Activated CD4-positive, alpha-beta T cell treated with anti-CD3 and anti-CD28 coated beads, Interleukin-2, amount 50 U/mL, for 1 hour (primary cell): Measurements from ENCODE around the gene SPDYE3.
"Not testable (repeated sequence)": the region's sequence is repeated elsewhere in the genome, so short reads cannot be mapped to it uniquely, and the experiment has no call there.

Experiments used
- DNase-seq: peaks from one replicate; pipeline ENCODE4 v3.0.0-alpha.2; 2020

The SPDYE3 gene

DNA sequence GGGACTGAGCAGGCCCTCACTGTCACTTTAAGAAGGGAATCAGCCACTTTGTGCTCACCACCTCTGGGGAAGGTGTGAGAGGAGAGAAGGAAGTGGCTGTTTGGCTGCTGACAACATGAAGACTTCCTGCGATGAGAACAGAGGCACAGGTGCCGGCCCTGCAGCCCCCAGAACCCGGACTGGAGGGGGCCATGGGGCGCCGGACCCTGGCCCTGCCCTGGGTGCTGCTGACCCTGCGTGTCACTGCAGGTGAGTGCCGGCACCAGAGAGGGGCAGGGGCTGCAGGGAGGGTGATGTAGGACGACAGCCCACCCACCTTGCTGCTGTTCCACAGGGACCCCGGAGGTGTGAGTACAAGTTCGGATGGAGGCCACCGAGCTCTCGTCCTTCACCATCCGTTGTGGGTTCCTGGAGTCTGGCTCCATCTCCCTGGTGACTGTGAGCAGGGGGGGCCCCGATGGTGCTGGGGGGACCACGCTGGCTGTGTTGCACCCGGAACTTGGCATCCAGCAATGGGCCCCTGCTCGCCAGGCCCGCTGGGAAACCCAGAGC, 44.8 kb downstream of the SPDYE3 start:
- DNase-seq: not testable (repeated sequence)

DNA sequence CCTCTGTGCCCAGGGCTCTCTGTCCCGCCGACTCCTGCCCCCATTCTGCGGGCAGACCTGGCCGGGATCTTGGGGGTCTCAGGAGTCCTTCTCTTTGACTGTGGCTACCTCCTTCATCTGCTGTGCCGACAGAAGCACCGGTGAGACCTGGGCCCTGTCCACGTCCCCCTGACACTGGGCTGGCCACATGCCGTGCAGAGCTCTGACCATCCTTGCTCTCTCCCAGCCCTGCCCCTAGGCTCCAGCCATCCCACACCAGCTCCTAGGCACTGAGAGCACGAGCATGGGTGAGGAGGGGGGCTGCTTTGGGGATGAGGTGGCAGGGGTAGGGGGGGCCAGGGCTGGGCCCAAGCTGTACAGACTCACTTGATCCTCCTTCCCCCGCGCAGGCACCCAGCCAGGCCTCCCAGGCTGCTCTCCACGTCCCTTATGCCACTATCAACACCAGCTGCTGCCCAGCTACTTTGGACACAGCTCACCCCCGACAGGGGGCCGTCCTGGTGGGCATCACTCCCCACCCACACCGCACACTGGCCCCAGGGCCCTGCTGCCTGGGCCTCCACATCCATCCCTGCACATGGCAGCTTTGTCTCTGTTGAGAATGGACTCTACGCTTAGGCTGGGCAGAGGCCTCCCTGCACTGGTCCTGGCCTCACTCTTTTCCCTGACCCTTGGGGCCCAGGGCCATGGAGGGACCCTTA, 45.6 kb downstream of the SPDYE3 start:
- no peak for DNase-seq

DNA sequence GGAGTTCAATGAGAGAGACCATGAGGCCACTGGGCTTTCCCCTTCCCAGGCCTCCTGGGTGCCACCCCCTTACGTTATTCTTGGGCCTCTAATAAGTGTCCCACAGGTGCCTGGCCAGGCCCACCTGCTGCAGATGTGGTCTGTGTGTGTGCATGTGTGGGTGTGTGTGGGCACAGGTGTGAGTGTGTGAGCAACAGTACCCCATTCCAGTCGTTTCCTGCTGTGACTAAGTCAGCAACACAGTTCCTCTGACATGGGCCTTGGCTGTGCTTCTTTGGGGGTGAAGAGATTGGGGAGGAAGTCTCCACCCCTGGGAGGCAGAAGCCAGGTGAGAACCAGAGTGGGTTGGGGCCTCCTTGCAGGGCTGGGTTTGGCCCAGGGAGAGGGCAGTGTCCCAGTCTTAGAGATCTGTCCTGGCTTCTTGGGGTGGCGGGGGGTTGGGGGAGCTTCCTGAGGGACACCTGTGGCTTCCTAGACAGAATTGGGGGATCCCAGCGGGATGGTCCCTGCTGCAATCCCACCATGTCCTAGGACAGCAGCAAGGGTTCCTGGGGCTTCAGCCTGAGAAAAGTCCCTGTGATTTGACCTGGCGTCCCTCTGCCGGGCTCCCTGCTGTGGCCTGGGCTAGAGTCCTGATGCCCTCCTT, 46.3 kb downstream of the SPDYE3 start:
- no peak for DNase-seq

DNA sequence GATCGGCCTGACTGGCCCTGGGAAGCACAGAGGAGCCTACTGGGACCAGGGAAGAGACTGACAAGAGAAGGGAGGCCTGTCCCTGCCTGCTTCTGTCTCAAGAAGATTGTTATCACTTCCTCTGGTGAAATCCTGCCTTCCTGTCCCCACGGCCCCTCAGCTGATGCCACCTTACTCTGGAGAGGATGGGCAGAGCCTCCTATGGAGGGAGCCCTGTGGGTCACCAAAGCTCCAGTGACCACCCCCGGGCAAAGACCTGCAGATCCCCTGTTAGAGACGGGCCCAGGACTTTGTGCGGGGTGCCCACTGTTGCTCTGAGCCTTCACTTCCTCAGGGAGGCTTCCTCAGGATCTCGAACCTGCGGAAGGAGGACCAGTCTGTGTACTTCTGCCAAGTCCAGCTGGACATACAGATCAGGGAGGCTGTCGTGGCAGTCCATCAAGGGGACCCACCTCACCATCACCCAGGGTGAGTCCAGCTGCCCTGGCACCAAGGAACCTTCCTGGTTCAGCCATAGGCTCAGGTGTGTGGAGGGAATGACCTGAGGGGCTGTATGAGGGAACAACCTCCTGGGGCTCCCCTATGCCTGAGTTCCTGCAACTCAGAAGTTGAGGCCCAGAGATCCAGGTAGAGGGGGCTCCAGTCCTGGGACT, 49.0 kb downstream of the SPDYE3 start:
- no peak for DNase-seq

DNA sequence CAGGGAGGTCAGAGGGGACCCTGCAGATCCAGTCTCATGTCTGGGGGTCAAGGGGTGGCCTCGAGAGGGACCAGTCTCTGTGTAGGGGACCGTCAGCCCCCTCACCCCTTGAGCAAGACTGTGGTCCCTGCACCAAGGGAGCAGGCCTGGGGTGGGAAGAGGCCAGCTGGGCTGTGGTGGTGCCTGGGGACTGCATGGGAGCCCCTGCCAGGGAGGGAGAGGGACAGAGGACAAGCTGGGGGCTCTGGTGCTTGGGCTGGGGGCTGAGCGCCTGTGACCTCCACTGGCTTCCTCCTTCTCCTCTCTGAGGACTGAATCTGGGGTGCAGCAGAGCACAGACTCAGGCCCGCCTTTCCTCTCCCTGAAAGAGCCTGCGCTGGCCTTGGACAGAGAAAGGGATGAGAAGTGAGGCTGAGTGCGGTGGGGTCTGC, 49.6 kb downstream of the SPDYE3 start:
- DNase-seq: no peak

DNA sequence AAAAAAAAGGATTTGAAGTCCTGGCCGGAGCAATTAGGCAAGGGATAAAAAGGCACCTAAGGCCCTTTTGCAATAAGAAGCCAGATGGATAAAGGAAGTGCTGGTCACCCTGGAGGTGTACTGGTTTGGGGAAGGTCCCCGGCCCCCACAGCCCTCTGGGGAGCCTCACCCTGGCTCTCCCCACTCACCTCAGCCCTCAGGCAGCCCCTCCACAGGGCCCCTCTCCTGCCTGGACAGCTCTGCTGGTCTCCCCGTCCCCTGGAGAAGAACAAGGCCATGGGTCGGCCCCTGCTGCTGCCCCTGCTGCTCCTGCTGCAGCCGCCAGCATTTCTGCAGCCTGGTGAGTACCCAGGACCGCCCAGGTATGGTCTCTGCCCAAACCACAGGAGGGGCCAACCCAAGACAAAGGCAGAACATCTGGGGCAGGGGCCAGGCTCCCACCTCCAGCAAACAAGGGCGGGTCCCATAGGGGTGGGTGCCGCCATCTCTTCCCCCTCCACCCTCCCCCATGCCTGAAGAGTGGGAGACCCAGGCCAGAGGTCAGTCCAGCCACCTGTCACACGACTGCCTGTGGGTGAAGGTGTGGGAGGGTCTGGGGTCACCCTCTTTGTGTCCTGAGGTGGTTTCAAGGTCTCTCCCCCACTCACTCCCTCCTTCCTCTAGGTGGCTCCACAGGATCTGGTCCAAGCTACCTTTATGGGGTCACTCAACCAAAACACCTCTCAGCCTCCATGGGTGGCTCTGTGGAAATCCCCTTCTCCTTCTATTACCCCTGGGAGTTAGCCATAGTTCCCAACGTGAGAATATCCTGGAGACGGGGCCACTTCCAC, 50.7 kb downstream of the SPDYE3 start, which contains the start of gene PILRB:
PILRB (plus strand) TSS at position 91 of the 830 bp plus-strand sequence; CDS start at position 277, 186 bp downstream.
- no peak for DNase-seq

DNA sequence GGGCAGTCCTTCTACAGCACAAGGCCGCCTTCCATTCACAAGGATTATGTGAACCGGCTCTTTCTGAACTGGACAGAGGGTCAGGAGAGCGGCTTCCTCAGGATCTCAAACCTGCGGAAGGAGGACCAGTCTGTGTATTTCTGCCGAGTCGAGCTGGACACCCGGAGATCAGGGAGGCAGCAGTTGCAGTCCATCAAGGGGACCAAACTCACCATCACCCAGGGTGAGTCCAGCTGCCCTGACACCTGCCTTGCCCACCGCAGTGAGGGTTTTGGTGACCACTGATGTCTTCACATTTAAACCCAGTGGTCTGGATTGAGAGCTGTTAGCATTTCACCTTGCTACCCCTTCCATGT, 51.3 kb downstream of the SPDYE3 start:
- DNase-seq: no peak

DNA sequence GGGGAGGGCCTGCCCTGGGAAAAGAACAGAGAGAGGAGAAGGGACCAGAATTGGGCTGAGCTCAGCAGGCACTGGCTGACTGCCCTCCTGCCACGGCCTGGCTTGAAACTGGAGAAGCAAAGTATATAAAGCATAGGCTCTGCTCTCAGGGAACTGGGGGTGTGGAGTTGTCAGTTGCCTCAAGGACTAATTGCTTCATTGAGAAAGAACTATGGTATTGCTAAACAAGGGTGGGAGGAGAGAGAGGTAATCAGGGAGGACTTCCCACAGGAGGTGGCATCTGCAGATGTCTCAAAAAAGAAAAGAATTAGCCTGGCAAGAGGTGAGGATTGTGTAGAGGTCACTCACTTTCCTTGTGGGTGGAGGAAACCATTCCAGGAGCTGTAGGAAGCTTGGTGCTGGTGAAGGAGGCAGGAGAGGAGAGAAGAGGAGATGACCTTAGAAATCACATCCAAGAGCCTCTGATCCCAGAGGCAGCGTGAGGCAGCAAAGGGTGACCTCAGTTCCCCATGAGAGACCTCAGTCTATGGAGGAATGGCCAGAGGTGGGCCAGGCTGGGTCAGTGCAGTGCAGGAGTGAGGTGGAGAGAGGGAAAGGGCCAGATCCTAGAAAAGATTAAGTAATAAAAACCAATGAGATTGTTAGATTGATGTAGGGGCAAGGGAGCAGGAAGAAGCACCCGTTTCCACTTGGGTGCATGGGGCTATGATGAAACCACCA, 52.8 kb downstream of the SPDYE3 start:
- no peak for DNase-seq

DNA sequence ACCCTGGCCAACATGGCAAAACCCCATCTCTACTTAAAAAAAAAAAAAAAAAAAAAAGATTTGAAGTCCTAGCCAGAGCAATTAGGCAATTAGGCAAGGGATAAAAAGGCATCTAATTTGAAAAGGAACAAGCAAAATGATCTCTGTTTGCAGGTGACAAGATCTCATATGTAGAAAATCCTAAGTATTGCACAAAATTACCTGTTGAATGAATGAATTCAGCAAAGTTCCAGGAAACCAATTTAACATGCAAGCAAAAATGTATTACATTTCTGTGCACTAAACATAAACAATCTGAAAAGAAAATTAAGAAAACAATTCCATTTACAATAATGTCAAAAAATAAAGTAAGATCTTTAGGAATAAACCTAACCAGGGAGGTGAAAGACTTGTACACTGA, 55.6 kb downstream of the SPDYE3 start:
- DNase-seq: no peak

DNA sequence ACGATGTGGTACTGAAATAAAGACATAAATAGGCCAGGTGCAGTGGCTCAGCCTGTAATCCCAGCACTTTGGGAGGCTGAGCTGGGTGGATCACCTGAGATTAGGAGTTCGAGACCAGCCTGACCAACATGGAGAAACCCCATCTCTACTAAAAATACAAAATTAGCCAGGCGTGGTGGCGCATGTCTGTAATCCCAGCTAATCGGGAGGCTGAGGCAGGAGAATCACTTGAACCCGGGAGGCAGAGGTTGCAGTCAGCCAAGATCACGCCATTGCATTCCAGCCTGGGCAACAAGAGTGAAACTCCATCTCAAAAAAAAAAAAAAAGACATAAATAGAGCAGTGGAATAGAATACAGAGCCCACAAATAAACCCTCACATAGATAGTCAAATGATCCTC, 56.3 kb downstream of the SPDYE3 start:
- not testable (repeated sequence) for DNase-seq

DNA sequence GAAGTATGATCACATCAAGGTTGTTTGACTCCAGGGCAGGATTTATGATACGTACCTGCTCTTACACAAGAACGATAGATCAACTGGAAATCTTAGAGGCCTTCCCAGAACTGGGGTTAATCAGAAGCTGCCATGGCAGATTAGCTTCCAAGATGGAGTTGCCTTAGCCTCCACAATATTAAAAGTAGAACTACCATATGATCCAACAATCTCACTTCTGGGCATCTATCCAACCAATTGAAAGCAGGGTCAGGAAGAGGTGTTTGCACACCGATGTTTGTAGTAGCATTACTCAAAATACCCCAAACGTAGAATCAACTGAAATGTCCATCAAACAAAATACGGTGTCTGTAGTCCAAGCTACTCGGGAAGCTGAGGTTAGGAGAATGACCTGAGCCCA, 57.0 kb downstream of the SPDYE3 start:
- no peak for DNase-seq

DNA sequence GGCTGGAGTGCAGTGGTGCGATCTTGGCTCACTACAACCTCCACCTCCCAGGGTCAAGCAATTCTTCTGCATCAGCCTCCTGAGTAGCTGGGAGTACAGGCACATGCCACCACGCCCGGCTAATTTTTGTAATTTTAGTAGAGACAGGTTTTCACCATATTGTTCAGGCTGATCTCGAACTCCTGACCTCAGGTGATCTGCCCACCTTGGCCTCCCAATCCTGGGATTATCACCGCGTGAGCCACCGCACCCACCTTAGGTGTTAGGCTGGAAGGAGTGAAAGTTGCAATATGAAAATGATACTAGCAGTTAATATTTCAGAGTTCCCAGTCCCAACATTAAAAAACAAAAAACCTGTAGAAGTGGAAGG, 58.5 kb downstream of the SPDYE3 start:
- not testable (repeated sequence) for DNase-seq

DNA sequence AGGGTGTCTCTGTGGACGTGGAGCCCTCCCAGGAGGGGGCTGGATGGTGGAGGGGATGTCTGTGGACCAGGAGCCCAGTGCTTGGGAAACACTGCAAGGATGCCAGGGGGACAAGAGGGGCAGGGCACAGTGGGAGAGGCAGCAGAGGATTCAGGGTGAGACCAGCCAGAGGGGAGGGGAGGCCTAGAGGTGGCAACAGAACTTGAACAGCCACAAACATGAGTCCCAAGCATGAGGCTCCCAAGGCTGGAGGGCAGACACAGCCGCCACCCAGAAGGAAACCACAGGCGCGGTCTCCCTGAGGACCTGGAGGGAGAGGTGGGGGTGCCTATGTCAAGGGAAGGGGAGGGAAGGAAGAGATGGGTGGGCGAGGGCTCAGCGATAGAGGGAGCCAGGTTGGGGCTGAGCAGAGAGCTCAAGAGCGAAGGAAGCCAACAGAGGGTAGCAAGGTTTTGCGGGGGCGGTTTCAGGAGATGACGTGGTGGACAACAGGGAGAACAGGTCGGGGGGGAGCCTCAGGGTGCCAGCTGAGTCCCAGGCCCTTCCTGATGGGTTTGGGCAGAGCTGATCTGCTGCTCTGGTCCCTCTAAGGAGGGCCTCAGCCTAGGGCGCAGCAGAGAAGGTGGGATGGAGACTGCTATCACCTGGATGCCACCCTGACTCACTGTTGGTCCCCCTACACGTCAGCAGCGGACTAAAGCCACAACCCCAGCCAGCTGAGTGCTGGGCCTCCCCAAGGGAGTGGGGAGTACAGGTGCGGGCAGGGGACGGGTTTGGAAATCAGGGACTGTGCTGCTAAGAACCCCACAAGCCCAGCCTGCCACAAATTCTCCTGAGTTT, 59.1 kb downstream of the SPDYE3 start:
- DNase-seq: no peak

DNA sequence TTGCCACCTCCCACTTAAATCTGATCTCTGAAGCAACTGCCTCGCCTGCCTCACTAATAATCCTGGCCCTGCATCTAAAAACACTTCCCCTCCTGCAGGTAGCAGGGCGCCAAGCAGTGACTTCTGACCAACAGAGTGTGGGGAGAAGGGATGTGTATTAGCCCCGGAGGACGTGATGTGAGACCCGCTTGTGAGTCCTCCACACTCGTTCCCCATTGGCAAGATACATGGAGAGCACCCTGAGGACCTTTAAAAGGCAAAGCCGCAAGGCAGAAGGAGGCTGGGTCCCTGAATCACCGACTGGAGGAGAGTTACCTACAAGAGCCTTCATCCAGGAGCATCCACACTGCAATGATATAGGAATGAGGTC, 59.7 kb downstream of the SPDYE3 start:
- DNase-seq: no peak

DNA sequence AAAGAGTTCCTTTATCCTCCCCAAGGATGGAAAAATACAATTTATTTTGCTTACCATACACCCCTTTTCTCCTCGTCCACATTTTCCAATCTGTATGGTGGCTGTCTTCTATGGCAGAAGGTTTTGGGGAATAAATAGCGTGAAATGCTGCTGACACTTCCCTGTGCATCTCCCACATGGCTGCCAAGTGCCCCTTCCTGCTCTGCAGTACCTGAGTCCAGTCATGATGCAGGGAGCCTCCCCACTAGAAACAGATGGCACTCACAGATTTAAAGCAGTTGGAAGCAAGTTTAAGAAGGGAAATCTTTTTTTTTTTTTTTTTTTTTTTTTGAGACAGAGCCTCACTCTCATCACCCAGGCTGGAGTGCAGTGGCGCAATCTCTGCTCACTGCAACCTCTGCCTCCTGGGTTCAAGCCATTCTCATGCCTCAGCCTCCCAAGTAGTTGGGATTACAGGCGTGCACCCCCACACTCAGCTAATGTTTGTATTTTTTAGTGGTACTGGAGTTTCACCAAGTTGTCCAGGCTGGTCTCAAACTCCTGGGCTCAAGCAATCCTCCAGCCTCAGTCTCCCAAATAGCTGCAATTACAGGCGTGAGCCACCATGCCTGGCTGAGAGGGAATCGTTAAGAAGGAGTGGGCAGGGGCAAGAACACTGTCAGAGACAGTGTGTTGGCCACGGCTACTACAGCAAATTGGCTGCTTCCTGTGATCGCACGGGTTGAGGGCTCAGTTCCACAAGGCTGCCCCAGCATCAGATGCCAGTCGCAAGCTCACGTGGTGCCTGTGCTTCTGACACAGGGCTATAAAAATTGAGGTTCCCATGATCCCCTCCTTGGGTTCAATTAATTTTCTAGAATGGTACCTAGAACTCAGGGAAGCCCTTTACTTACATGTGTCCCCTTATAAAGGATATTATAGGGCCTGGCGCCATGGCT, 60.4 kb downstream of the SPDYE3 start:
- DNase-seq: no peak

DNA sequence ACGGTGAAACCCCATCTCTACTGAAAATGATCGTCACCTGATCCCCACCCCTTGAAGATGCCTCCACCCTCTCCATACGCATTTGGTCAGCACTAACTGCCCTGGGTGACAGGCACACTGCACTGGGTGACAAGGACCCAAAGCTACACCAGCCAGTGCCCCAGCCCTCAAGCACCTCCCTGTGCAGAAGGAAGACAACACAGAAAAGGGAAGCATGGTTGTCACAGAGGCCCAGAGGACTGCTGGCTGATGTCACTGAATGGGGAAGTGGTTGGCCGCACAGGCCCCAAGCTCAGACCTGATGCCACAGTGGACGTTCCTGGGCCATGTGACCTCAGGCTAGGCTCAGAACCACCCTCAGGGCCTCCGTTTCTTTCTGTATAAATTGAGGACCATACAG, 61.6 kb downstream of the SPDYE3 start:
- DNase-seq: no peak

DNA sequence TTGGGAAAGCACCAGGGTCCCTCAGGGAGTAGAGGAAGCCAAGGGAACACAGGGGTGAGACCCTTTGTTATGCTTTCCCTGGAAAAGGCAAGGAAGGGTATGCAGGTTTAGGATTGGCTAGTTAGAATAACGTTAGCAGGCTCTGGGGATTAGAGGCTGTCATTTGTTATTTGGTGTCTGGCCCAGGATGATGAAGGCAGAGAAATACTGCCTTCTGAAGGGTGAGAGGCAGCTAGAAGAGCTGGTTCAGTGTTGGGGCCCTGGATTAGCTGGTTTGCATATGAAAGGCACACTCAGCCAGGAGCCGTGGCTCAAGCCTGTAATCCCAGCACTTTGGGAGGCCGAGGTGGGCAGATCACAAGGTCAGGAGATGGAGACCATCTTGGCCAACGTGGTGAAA, 62.8 kb downstream of the SPDYE3 start:
- DNase-seq: no peak

DNA sequence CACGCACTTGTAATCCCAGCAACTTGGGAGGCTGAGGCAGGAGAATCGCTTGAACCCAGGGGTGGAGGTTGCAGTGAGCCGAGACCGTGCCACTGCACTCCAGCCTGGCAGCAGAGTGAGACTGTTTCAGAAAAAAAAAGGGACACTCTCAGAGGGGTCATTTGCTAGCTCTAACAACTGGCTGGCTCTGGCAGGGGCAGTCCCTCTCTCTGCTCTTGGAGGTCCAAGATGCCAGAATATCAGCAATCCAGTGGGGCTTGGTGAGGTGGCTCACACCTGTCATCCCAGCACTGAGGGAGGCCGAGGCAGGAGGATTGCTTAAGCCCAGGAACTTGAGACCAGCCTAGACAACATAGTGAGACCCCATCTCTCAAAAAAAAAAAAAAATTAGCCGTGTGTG, 63.2 kb downstream of the SPDYE3 start:
- DNase-seq: no peak

DNA sequence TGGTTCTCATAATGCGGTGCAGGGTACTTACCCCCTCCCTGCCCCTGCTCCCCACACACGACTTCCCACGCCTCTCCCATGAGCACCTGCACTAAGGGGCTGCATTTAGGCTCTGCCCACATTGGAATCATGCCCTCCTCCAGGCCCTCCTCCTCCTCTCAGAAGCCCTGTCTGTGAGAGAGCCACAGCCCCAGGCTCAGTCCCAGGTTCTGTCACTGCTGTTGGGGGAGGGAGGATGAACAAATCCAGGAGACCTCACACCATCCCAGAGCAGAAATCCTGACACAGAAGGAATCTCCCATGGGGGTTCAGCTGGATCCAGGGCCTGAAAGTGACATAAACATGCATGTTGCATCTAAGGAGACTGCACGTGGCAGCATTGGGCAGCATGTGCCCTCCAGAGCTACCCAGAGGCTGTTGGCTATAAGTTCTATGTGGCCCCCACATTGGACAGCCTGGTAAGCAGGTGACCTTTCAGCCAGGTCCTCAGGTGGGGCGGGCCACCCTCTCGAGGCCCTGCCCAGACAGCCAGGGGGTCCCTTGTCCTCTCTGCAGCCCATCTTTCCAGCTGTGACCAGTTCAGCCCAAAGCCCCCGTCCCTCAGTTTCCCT, 64.2 kb downstream of the SPDYE3 start:
- no peak for DNase-seq
